ENCODE measurements around the gene ZCRB1.

GRCh38 chr12:42282294-42282693, 43.6 kb downstream of the ZCRB1 start:
- no peak for TF ChIP-seq POLR2A (IDR thresholded peaks at IDR 0.05)
- no peak for TF ChIP-seq CTCF (IDR thresholded peaks at IDR 0.05)
- TF ChIP-seq POLR2AphosphoS5 (IDR thresholded peaks at IDR 0.05), result no peak
